SK-N-SH (cell line): ENCODE measurements around the gene ZNF384. TPM values are rescaled to one million over a fixed set of nuclear protein-coding genes. Genes with fewer than 3 reads are reported as not detected.

ENCODE experiments used
- CTCF ChIA-PET: fragments of 300-600, 350-600 bp; formaldehyde crosslinking; extraction: SDS; loops from one replicate; lab custom pipeline; 2021; lab: Yijun Ruan, JAX
- POLR2A ChIA-PET: fragments of 350-600 bp; sonication (Branson Sonifier 250); formaldehyde crosslinking; extraction: SDS; loops from one replicate; lab custom pipeline; 2020; ENCODE audit warnings: antibody characterized with exemption, inconsistent platforms; lab: Yijun Ruan, JAX
- DNase-seq: peaks from one replicate; pipeline ENCODE4 v3.0.0; 2012
- H2AFZ ChIP-seq: fragments of 200-600 bp; sonication (generic); 2 replicates; pipeline ENCODE4 v1.8.1; 2016; ENCODE audit warnings: antibody characterized with exemption, mild to moderate bottlenecking, low read depth
- H3F3A ChIP-seq: fragments of 200-600 bp; sonication (generic); replicated peaks from 2 replicates; pipeline ENCODE3; 2016; ENCODE audit warnings: antibody characterized with exemption, mild to moderate bottlenecking; ENCODE audit not compliant: insufficient read depth
- H3K27ac ChIP-seq, 2 experiments: fragments of 200-500 bp in 1 of 2; fragments of 200-600 bp in 1 of 2; sonication (Bioruptor generic) in 1 of 2; sonication (generic), shearing (Covaris generic) in 1 of 2; 2 replicates each; pipeline versions ENCODE4 v1.5.1 to v1.6.1; 2014 to 2016; ENCODE audit warnings: low read depth in 2 of 2, inconsistent platforms in 1 of 2, low read length in 1 of 2, mild to moderate bottlenecking in 1 of 2, mixed read lengths in 1 of 2
- H3K27me3 ChIP-seq: fragments of 200-600 bp; sonication (generic), shearing (Covaris generic); 2 replicates; pipeline ENCODE4 v1.6.1; 2016; ENCODE audit warnings: mixed run types; ENCODE audit not compliant: insufficient read depth
- H3K36me3 ChIP-seq, 2 experiments: fragments of 200-500 bp in 1 of 2; fragments of 200-600 bp in 1 of 2; sonication (Bioruptor generic) in 1 of 2; sonication (generic) in 1 of 2; replicated peaks in 1 of 2; 2 replicates each; pipeline versions ENCODE3 to v1.5.1; 2014 to 2016; ENCODE audit warnings: low read length in 1 of 2, mild to moderate bottlenecking in 1 of 2; ENCODE audit not compliant: insufficient read depth in 2 of 2, control insufficient read depth in 1 of 2
- H3K4me1 ChIP-seq, 2 experiments: fragments of 200-500 bp in 1 of 2; fragments of 200-600 bp in 1 of 2; sonication (Bioruptor generic) in 1 of 2; sonication (generic), shearing (Covaris generic) in 1 of 2; 2 replicates each; pipeline versions ENCODE4 v1.5.1 to v1.6.1; 2014 to 2016; ENCODE audit warnings: low read depth in 1 of 2, low read length in 1 of 2, mixed run types in 1 of 2; ENCODE audit not compliant: insufficient read depth in 2 of 2, control insufficient read depth in 1 of 2
- H3K4me2 ChIP-seq: fragments of 200-600 bp; sonication (generic), shearing (Covaris generic); 2 replicates; pipeline ENCODE4 v1.6.1; 2017; ENCODE audit warnings: mixed run types
- H3K4me3 ChIP-seq, 2 experiments: fragments of 200-500 bp in 1 of 2; fragments of 200-600 bp in 1 of 2; sonication (Bioruptor generic) in 1 of 2; sonication (generic), shearing (Covaris generic) in 1 of 2; 2 replicates each; pipeline versions ENCODE4 v1.5.1 to v1.8.1; 2014 to 2016; ENCODE audit warnings: low read depth in 2 of 2, inconsistent platforms in 1 of 2, low read length in 1 of 2, mild to moderate bottlenecking in 1 of 2, mixed read lengths in 1 of 2, moderate library complexity in 1 of 2
- H3K79me2 ChIP-seq: fragments of 200-600 bp; sonication (generic); 2 replicates; pipeline ENCODE4 v1.8.1; 2017; ENCODE audit warnings: mild to moderate bottlenecking; ENCODE audit not compliant: insufficient read depth
- H3K9ac ChIP-seq: fragments of 200-600 bp; sonication (generic); 2 replicates; pipeline ENCODE4 v1.6.1; 2017; ENCODE audit warnings: mixed run types
- H3K9me2 ChIP-seq: fragments of 200-600 bp; sonication (generic); 2 replicates; pipeline ENCODE4 v1.6.1; 2017; ENCODE audit warnings: mixed run types
- H3K9me3 ChIP-seq: fragments of 200-600 bp; sonication (generic); 2 replicates; pipeline ENCODE4 v1.6.1; 2017; ENCODE audit warnings: mixed run types, mild to moderate bottlenecking, moderate library complexity
- H4K20me1 ChIP-seq: fragments of 200-600 bp; sonication (generic); 2 replicates; pipeline ENCODE4 v1.6.1; 2017; ENCODE audit warnings: mild to moderate bottlenecking, mixed run types; ENCODE audit not compliant: insufficient read depth
- ELF1 ChIP-seq: IDR thresholded peaks from 2 replicates; pipeline ENCODE4 v1.4.0; 2012
- EP300 ChIP-seq, 2 experiments: IDR thresholded peaks; 2 replicates each; pipeline versions ENCODE4 v1.4.0 to v1.6.1; 2012; ENCODE audit warnings: borderline replicate concordance in 1 of 2, low read depth in 1 of 2, low read length in 1 of 2
- EZH2phosphoT487 ChIP-seq: fragments of 200-600 bp; sonication (generic); IDR thresholded peaks from 2 replicates; pipeline ENCODE4 v1.6.1; 2017; ENCODE audit warnings: low read depth, mixed run types, mild to moderate bottlenecking, antibody characterized with exemption, moderate library complexity, borderline replicate concordance
- FOSL2 ChIP-seq: IDR thresholded peaks from 2 replicates; pipeline ENCODE4 v1.4.0; 2012; ENCODE audit warnings: low read depth, mild to moderate bottlenecking, moderate library complexity, borderline replicate concordance
- FOXJ3 ChIP-seq: sonication (generic); formaldehyde crosslinking; IDR thresholded peaks from 2 replicates; pipeline ENCODE4 v1.5.1; 2020; ENCODE audit warnings: mild to moderate bottlenecking, missing genetic modification reagents
- GATA2 ChIP-seq: sonication (generic); formaldehyde crosslinking; IDR thresholded peaks from 2 replicates; pipeline ENCODE4 v1.5.0; 2020; ENCODE audit warnings: mild to moderate bottlenecking, missing genetic modification reagents
- IRF3 ChIP-seq: fragments of 150-350 bp; IDR thresholded peaks from 2 replicates; pipeline ENCODE4 v1.6.1; 2016; ENCODE audit warnings: mild to moderate bottlenecking, low read depth, low read length
- RFX5 ChIP-seq: IDR thresholded peaks from 2 replicates; pipeline ENCODE4 v1.6.1; 2012; ENCODE audit warnings: mild to moderate bottlenecking, improper control_type of control experiment, low read length
- TCF12 ChIP-seq: IDR thresholded peaks from 2 replicates; pipeline ENCODE4 v1.4.0; 2012
- TEAD4 ChIP-seq: IDR thresholded peaks from 2 replicates; pipeline ENCODE4 v1.4.0; 2012; ENCODE audit warnings: mild to moderate bottlenecking, borderline replicate concordance; ENCODE audit not compliant: insufficient read depth
- YY1 ChIP-seq: IDR thresholded peaks from 2 replicates; pipeline ENCODE4 v1.4.0; 2012; ENCODE audit warnings: low read depth, mild to moderate bottlenecking
- WGBS: methylation state at CpG from one replicate; pipeline ENCODE4 v1.1.6; 2017; ENCODE audit warnings: low lambda C conversion rate; 5-methylcytosine and 5-hydroxymethylcytosine counted together
- polyA plus RNA-seq, 3 experiments: library from polyadenylated mRNA; depleted of rRNA; stranded (reverse); fragments of >200 nt; gene quantifications; 2 replicates each; pipeline ENCODE4 v1.2.3, GENCODE V29; 2012
- TF ChIP-seq, protein P1 (sequence below): IDR thresholded peaks from 2 replicates; pipeline ENCODE4 v1.4.0; 2012; ENCODE audit warnings: low read depth, borderline replicate concordance
- TF ChIP-seq, protein P2 (sequence below): IDR thresholded peaks from 2 replicates; pipeline ENCODE4 v1.6.1; 2012; ENCODE audit warnings: mild to moderate bottlenecking, low read depth, low read length, moderate library complexity

Gene ZNF384
- polyA plus RNA-seq, 1 of the 3 experiments (the other 2 are of a cell fraction): 64.9 TPM

DNA sequence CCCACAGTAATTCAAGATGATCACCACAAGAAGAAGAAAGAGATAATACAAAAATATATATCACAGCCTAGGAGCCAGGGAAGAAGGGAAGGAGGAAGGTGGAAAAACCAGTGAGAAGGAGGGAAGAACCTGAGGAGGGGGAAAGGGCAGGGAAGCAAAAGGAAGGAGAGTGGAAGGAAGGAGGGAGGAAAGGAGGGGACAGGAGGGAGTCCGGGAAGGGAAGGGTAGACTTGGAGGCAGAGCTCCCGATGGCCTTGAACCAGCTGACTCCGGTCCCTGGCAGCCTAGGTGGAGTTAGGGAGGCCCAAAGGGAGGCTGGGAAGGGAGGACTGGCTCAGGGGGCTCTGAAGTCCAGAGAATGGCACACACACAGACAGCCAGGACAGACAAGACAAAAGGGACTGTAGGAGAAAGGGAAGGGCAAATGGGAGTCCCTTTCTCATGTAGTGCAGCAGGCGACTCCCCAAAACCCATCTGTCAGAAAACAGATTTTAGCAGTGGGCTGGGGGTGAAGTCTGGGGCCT is 4.7 kb upstream of the ZNF384 start:
- Histone ChIP-seq H3K79me2 (peaks cover 22% of the 10 kb centered on the region), H3K27ac (no peak overlapping the region), H4K20me1 (no peaks in the 10 kb centered on the region), H3K36me3 (peaks cover 3 to 19% of the 10 kb centered on the region in 2 experiments), H3K9me3 (no peaks in the 10 kb centered on the region), H3K9me2 (no peaks in the 10 kb centered on the region), H2AFZ (no peak overlapping the region), H3K4me2 (no peak overlapping the region), H3K27me3 (no peaks in the 10 kb centered on the region), H3K4me1 (peaks cover 9 to 10% of the 10 kb centered on the region in 2 experiments; a peak in 2 of 4 replicates), H3F3A (peaks cover 10% of the 10 kb centered on the region), H3K9ac (no peak overlapping the region), H3K4me3 (no peak overlapping the region)
- no peak for DNase-seq
- 87% methylated on average over 4 of the region's 4 CpGs for WGBS
- TF ChIP-seq GATA2 (CRISPR knock-in tag) (no peak), ELF1 (no peak), FOXJ3 (CRISPR knock-in tag) (no peak), TEAD4 (no peak), IRF3 (no peak)
- TF ChIP-seq, protein P1, sequence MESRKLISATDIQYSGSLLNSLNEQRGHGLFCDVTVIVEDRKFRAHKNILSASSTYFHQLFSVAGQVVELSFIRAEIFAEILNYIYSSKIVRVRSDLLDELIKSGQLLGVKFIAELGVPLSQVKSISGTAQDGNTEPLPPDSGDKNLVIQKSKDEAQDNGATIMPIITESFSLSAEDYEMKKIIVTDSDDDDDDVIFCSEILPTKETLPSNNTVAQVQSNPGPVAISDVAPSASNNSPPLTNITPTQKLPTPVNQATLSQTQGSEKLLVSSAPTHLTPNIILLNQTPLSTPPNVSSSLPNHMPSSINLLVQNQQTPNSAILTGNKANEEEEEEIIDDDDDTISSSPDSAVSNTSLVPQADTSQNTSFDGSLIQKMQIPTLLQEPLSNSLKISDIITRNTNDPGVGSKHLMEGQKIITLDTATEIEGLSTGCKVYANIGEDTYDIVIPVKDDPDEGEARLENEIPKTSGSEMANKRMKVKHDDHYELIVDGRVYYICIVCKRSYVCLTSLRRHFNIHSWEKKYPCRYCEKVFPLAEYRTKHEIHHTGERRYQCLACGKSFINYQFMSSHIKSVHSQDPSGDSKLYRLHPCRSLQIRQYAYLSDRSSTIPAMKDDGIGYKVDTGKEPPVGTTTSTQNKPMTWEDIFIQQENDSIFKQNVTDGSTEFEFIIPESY: no peak
- TF ChIP-seq, protein P2, sequence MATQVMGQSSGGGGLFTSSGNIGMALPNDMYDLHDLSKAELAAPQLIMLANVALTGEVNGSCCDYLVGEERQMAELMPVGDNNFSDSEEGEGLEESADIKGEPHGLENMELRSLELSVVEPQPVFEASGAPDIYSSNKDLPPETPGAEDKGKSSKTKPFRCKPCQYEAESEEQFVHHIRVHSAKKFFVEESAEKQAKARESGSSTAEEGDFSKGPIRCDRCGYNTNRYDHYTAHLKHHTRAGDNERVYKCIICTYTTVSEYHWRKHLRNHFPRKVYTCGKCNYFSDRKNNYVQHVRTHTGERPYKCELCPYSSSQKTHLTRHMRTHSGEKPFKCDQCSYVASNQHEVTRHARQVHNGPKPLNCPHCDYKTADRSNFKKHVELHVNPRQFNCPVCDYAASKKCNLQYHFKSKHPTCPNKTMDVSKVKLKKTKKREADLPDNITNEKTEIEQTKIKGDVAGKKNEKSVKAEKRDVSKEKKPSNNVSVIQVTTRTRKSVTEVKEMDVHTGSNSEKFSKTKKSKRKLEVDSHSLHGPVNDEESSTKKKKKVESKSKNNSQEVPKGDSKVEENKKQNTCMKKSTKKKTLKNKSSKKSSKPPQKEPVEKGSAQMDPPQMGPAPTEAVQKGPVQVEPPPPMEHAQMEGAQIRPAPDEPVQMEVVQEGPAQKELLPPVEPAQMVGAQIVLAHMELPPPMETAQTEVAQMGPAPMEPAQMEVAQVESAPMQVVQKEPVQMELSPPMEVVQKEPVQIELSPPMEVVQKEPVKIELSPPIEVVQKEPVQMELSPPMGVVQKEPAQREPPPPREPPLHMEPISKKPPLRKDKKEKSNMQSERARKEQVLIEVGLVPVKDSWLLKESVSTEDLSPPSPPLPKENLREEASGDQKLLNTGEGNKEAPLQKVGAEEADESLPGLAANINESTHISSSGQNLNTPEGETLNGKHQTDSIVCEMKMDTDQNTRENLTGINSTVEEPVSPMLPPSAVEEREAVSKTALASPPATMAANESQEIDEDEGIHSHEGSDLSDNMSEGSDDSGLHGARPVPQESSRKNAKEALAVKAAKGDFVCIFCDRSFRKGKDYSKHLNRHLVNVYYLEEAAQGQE: no peak
- POLR2A ChIA-PET: interaction anchor here (0.6 to 1.1 kb wide), 2 partner anchors 51 to 72 kb away, joined by 3 read pairs; partner anchors contain the start of gene PTMS
- CTCF ChIA-PET: interaction anchor here (0.9 to 4.8 kb wide), 2 partner anchors 10 to 59 kb away, joined by 3 to 19 read pairs; partner anchors contain the start of gene MLF2

DNA sequence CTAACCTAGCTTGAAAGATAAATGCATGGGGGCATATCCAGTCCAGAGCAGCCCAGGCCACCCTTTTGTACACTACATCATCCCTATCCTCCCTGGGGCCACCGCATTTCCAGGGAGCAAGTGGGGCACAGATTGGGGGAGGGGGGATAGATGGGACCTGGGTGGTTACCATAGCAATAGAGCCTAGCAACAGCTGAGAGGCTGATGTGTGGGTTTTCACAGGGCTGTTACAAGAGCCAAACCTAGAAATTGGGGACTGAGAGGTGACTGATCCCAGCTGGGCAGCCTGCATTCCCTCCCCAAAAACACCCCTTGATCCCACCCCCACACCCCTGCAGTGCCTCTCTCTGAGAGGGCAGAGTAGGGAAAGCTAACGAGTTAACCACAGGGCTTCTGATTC is 3.7 kb upstream of the ZNF384 start:
- DNase-seq: no peak
- no peak overlapping the region for H3K9ac ChIP-seq
- no peaks in the 10 kb centered on the region for H3K9me2 ChIP-seq
- no peaks in the 10 kb centered on the region for H4K20me1 ChIP-seq
- no peak overlapping the region for H3K27ac ChIP-seq
- ChIA-PET CTCF (interaction anchor here (0.6 to 4.8 kb wide), 7 partner anchors 8 to 215 kb away, joined by 3 to 19 read pairs (median 4); partner anchors contain the start of gene MLF2), POLR2A (interaction anchor here (0.9 kb wide), 1 partner anchor 31 kb away, joined by 3 read pairs; the partner anchor contains the start of gene COPS7A)
- peaks cover 9% of the 10 kb centered on the region for H3F3A ChIP-seq
- 94% methylated on average over 2 of the region's 2 CpGs for WGBS
- H3K9me3 ChIP-seq: no peaks in the 10 kb centered on the region
- H2AFZ ChIP-seq: no peak overlapping the region
- TF ChIP-seq EZH2phosphoT487: no peak
- TF ChIP-seq RFX5: no peak
- no peak for TF ChIP-seq TEAD4
- TF ChIP-seq FOSL2: no peak
- no peak for TF ChIP-seq EP300 (IDR thresholded peaks at IDR 0.05; ENCODE audit: borderline replicate concordance in 1 of 2, low read depth in 1 of 2, low read length in 1 of 2)
- TF ChIP-seq TCF12: no peak
- TF ChIP-seq YY1: no peak
- no peak overlapping the region for H3K4me2 ChIP-seq
- H3K4me3 ChIP-seq: no peak overlapping the region
- H3K27me3 ChIP-seq: no peaks in the 10 kb centered on the region
- peaks cover 3 to 19% of the 10 kb centered on the region in 2 experiments for H3K36me3 ChIP-seq
- peaks cover 7 to 8% of the 10 kb centered on the region in 2 experiments; a peak in 1 of 4 replicates for H3K4me1 ChIP-seq
- peaks cover 28% of the 10 kb centered on the region for H3K79me2 ChIP-seq
